ENCODE measurements around the gene PELI2.

- no peak for TF ChIP-seq POLR2A (IDR thresholded peaks at IDR 0.05; ENCODE audit: low read depth, low read length)
- no peak for TF ChIP-seq POLR2AphosphoS5 (IDR thresholded peaks at IDR 0.05; ENCODE audit: low read depth, low read length)
- TF ChIP-seq TAF1 (IDR thresholded peaks at IDR 0.05; ENCODE audit: borderline replicate concordance, low read depth, low read length) = no peak
Measured at GRCh38 chr14:56135668-56136067, 17.5 kb downstream of the PELI2 start.
